ENCODE data around the gene TRABD.

- TF ChIP-seq CTCF (conservative IDR thresholded peaks at IDR 0.05; ENCODE audit: low read length): no peak
- no peak for TF ChIP-seq EZH2phosphoT487 (IDR thresholded peaks at IDR 0.05; ENCODE audit: borderline replicate concordance)
Observed at GRCh38 chr22:50245214-50246072, 59.7 kb downstream of the TRABD start.

All from Loucy (cell line).